Measurements from ENCODE around the gene RASSF7. TPM values are rescaled to one million over a fixed set of nuclear protein-coding genes. Genes with fewer than 3 reads are reported as not detected.

The RASSF7 gene
- polyA plus RNA-seq, 1 of the 3 experiments (the other 2 are of a cell fraction), result 19.8 TPM

- TF ChIP-seq USF1 (IDR thresholded peaks at IDR 0.05; ENCODE audit: borderline replicate concordance, low read depth), result no peak
These were observed 37.4 kb downstream of the RASSF7 start (continued) for GRCh38 chr11:598005-598680.

GRCh38 chr11:601573-602245, 40.9 kb downstream of the RASSF7 start:
- WGBS (ENCODE audit: low lambda C conversion rate), result 96% methylated on average over 22 of the region's 23 CpGs
- Histone ChIP-seq H3K4me2 (no peak overlapping the region), H3K79me2 (ENCODE audit: insufficient read depth) (peaks cover 14% of the 10 kb centered on the region; the same call in 1 of the 2 replicates), H3K9ac (no peak overlapping the region), H4K20me1 (ENCODE audit: insufficient read depth) (peaks cover 18% of the 10 kb centered on the region; the same call in 1 of the 2 replicates), H3K27me3 (ENCODE audit: insufficient read depth) (no peaks in the 10 kb centered on the region), H3K27ac (ENCODE audit: low read depth in 2 of 2, low read length in 1 of 2) (no peak overlapping the region), H3K9me2 (no peaks in the 10 kb centered on the region), H3K4me1 (ENCODE audit: control insufficient read depth in 1 of 2, insufficient read depth in 2 of 2, low read depth in 1 of 2, low read length in 1 of 2) (peaks cover 4 to 13% of the 10 kb centered on the region in 2 experiments; a peak in 1 of 4 replicates), H3K36me3 (replicated peaks in 1 of 2; ENCODE audit: control insufficient read depth in 1 of 2, insufficient read depth in 2 of 2, low read length in 1 of 2) (peaks cover 38 to 67% of the 10 kb centered on the region in 2 experiments), H3K4me3 (ENCODE audit: low read depth in 2 of 2, low read length in 1 of 2) (no peak overlapping the region), H3F3A (replicated peaks; ENCODE audit: insufficient read depth) (no peaks in the 10 kb centered on the region), H2AFZ (ENCODE audit: low read depth) (no peak overlapping the region), H3K9me3 (no peaks in the 10 kb centered on the region)
- ChIA-PET POLR2A (no interaction called here), CTCF (interaction anchor here (1.2 to 1.3 kb wide), 2 partner anchors 31 to 46 kb away, joined by 3 to 4 read pairs; no protein-coding TSS in a partner anchor)
- DNase-seq, result no peak
- TF ChIP-seq POLR2AphosphoS5 (IDR thresholded peaks at IDR 0.05; ENCODE audit: low read depth, low read length), result no peak
- TF ChIP-seq CHD2 (IDR thresholded peaks at IDR 0.05; ENCODE audit: low read length, partially characterized antibody), result no peak
- TF ChIP-seq USF2 (IDR thresholded peaks at IDR 0.05; ENCODE audit: borderline replicate concordance, low read depth, low read length), result no peak
- no peak for TF ChIP-seq RFX5 (IDR thresholded peaks at IDR 0.05; ENCODE audit: low read length)
- TF ChIP-seq TAF1 (IDR thresholded peaks at IDR 0.05; ENCODE audit: borderline replicate concordance, low read depth, low read length), result no peak
- TF ChIP-seq MEF2A (IDR thresholded peaks at IDR 0.05; ENCODE audit: borderline replicate concordance, low read depth), result no peak
- no peak for TF ChIP-seq PBX3 (IDR thresholded peaks at IDR 0.05)
- no peak for TF ChIP-seq JUND (IDR thresholded peaks at IDR 0.05)
- no peak for TF ChIP-seq FOSL2 (IDR thresholded peaks at IDR 0.05; ENCODE audit: borderline replicate concordance, low read depth)
- no peak for TF ChIP-seq NRF1 (IDR thresholded peaks at IDR 0.05; ENCODE audit: low read depth, low read length)
- no peak for TF ChIP-seq EZH2phosphoT487 (IDR thresholded peaks at IDR 0.05; ENCODE audit: borderline replicate concordance, low read depth)
- no peak for TF ChIP-seq NFIC (IDR thresholded peaks at IDR 0.05; ENCODE audit: borderline replicate concordance)
- TF ChIP-seq SMC3 (IDR thresholded peaks at IDR 0.05; ENCODE audit: low read depth, low read length), result no peak
